H1 (cell line): ENCODE data around the gene STRN4. TPM values are rescaled to one million over a fixed set of nuclear protein-coding genes. Genes with fewer than 3 reads are reported as not detected.
A peak's percentile ranks its signal among the peaks of the same experiment; 100 is the strongest.

Experiments
- CTCF ChIA-PET: fragments of 300-600 bp; sonication (Branson Sonifier 250); formaldehyde crosslinking; loops from one replicate; lab custom pipeline; 2021; ENCODE audit not compliant: partially characterized antibody; lab: Charles Lee
- POLR2A ChIA-PET: fragments of 300-600 bp; sonication (Branson Sonifier 250); formaldehyde crosslinking; loops from one replicate; lab custom pipeline; 2021; ENCODE audit warnings: inconsistent platforms; ENCODE audit not compliant: partially characterized antibody; lab: Charles Lee
- DNase-seq, 2 experiments: peaks; one replicate each; pipeline versions ENCODE4 v3.0.0 to v3.0.0-alpha.2; 2010 to 2022; ENCODE audit warnings: low spot score in 2 of 2, low read depth in 1 of 2, mixed read lengths in 1 of 2
- FAIRE-seq: peaks from 2 replicates; lab custom pipeline; 2011; peaks lifted over from hg19 to GRCh38; lab: Jason Lieb, UNC
- H2AFZ ChIP-seq: 2 replicates; pipeline ENCODE4 v1.8.1; 2012; ENCODE audit warnings: low read length, inconsistent platforms
- H2AK5ac ChIP-seq: 2 replicates; pipeline ENCODE4 v1.6.1; 2013; ENCODE audit warnings: low read depth, low read length
- H2BK120ac ChIP-seq: replicated peaks from 2 replicates; pipeline ENCODE3; 2013; ENCODE audit warnings: low read depth, low read length, inconsistent platforms
- H2BK12ac ChIP-seq: 2 replicates; pipeline ENCODE4 v1.6.1; 2013; ENCODE audit warnings: low read depth, low read length
- H2BK15ac ChIP-seq: 2 replicates; pipeline ENCODE4 v1.6.1; 2013; ENCODE audit warnings: low read length
- H2BK20ac ChIP-seq: 2 replicates; pipeline ENCODE4 v1.6.1; 2013; ENCODE audit warnings: low read length
- H2BK5ac ChIP-seq: 2 replicates; pipeline ENCODE4 v1.6.1; 2013; ENCODE audit warnings: low read depth, low read length
- H3K14ac ChIP-seq: 2 replicates; pipeline ENCODE4 v1.6.1; 2013; ENCODE audit warnings: inconsistent platforms; ENCODE audit not compliant: insufficient read length
- H3K18ac ChIP-seq: 2 replicates; pipeline ENCODE4 v1.6.1; 2013; ENCODE audit warnings: low read length; ENCODE audit errors: extremely low read depth
- H3K23ac ChIP-seq: 2 replicates; pipeline ENCODE4 v1.6.1; 2013; ENCODE audit warnings: inconsistent platforms; ENCODE audit not compliant: insufficient read length
- H3K23me2 ChIP-seq: 2 replicates; pipeline ENCODE4 v1.6.1; 2013; ENCODE audit warnings: low read depth, low read length
- H3K27ac ChIP-seq: 2 replicates; pipeline ENCODE4 v1.6.1; 2011; ENCODE audit warnings: low read depth, low read length, inconsistent platforms
- H3K27me3 ChIP-seq, 4 experiments: replicated peaks in 1 of 4; 1 replicate in 1 of 4; 2 replicates in 3 of 4; pipeline versions ENCODE4 v1.6.1 to v1.8.1; 2011 to 2013; ENCODE audit warnings: low read length in 3 of 4, mild to moderate bottlenecking in 3 of 4, inconsistent platforms in 2 of 4, mixed read lengths in 2 of 4, moderate library complexity in 1 of 4; ENCODE audit not compliant: control insufficient read depth in 3 of 4, insufficient read depth in 3 of 4; ENCODE audit errors: extremely low read depth in 1 of 4
- H3K36me3 ChIP-seq, 4 experiments: 2 replicates each; pipeline versions ENCODE4 v1.6.1 to v1.8.1; 2011 to 2013; ENCODE audit warnings: mild to moderate bottlenecking in 4 of 4, low read length in 3 of 4, moderate library complexity in 2 of 4, control low read depth in 1 of 4, inconsistent platforms in 1 of 4; ENCODE audit not compliant: insufficient read depth in 4 of 4, control insufficient read depth in 2 of 4
- H3K4ac ChIP-seq: replicated peaks from 2 replicates; pipeline ENCODE3; 2013; ENCODE audit warnings: low read length, low read depth, mixed read lengths, inconsistent platforms; ENCODE audit not compliant: insufficient read length
- H3K4me1 ChIP-seq, 4 experiments: replicated peaks in 1 of 4; 1 replicate in 1 of 4; 2 replicates in 3 of 4; pipeline versions ENCODE4 v1.6.1 to v1.8.1; 2011 to 2013; ENCODE audit warnings: low read length in 3 of 4, inconsistent platforms in 2 of 4, mixed read lengths in 1 of 4; ENCODE audit not compliant: insufficient read depth in 4 of 4, control insufficient read depth in 3 of 4
- H3K4me2 ChIP-seq, 2 experiments: 2 replicates each; pipeline versions ENCODE4 v1.6.1 to v1.8.1; 2011 to 2013; ENCODE audit warnings: low read depth in 2 of 2, low read length in 2 of 2, control low read depth in 1 of 2, inconsistent platforms in 1 of 2, mild to moderate bottlenecking in 1 of 2; ENCODE audit not compliant: insufficient read depth in 1 of 2
- H3K4me3 ChIP-seq, 4 experiments: fragments of 200-600, 300-600 bp in 1 of 4; sonication (generic), shearing (Covaris generic), sonication (Bioruptor Twin) in 1 of 4; 2 replicates each; pipeline versions ENCODE4 v1.5.1 to v1.8.1; 2011 to 2016; ENCODE audit warnings: low read length in 4 of 4, low read depth in 3 of 4, control low read depth in 2 of 4, inconsistent platforms in 2 of 4, mild to moderate bottlenecking in 2 of 4, mixed read lengths in 1 of 4, moderate library complexity in 1 of 4; ENCODE audit not compliant: insufficient read depth in 2 of 4; ENCODE audit errors: extremely low read depth in 1 of 4
- H3K56ac ChIP-seq: replicated peaks from 2 replicates; pipeline ENCODE3; 2013; ENCODE audit warnings: low read depth, mild to moderate bottlenecking, mixed read lengths, low read length, inconsistent platforms; ENCODE audit not compliant: insufficient read length
- H3K79me1 ChIP-seq: 2 replicates; pipeline ENCODE4 v1.6.1; 2013; ENCODE audit warnings: low read depth, low read length, control low read depth
- H3K79me2 ChIP-seq, 2 experiments: 2 replicates each; pipeline versions ENCODE4 v1.6.1 to v1.8.1; 2012 to 2013; ENCODE audit warnings: low read length in 2 of 2, mild to moderate bottlenecking in 2 of 2, inconsistent platforms in 1 of 2; ENCODE audit not compliant: insufficient read depth in 2 of 2, control insufficient read depth in 1 of 2
- H3K9ac ChIP-seq, 4 experiments: replicated peaks in 1 of 4; 1 replicate in 1 of 4; 2 replicates in 3 of 4; pipeline versions ENCODE4 v1.6.1 to v1.8.1; 2011 to 2013; ENCODE audit warnings: low read depth in 3 of 4, low read length in 3 of 4, control low read depth in 2 of 4, mild to moderate bottlenecking in 2 of 4, moderate library complexity in 2 of 4, inconsistent platforms in 1 of 4; ENCODE audit errors: extremely low read depth in 1 of 4
- H3K9me3 ChIP-seq, 2 experiments: 2 replicates each; pipeline versions ENCODE4 v1.6.1 to v1.8.1; 2012 to 2013; ENCODE audit warnings: mild to moderate bottlenecking in 2 of 2, moderate library complexity in 2 of 2, control low read depth in 1 of 2, inconsistent platforms in 1 of 2, low read depth in 1 of 2, low read length in 1 of 2, mixed read lengths in 1 of 2; ENCODE audit not compliant: insufficient read depth in 2 of 2
- H4K20me1 ChIP-seq, 2 experiments: replicated peaks in 1 of 2; 2 replicates each; pipeline versions ENCODE3 to v1.8.1; 2011 to 2013; ENCODE audit warnings: inconsistent platforms in 2 of 2, low read length in 2 of 2, mild to moderate bottlenecking in 1 of 2; ENCODE audit not compliant: insufficient read depth in 2 of 2, control insufficient read depth in 1 of 2
- H4K5ac ChIP-seq: 2 replicates; pipeline ENCODE4 v1.6.1; 2013; ENCODE audit warnings: low read length, low read depth, mixed read lengths, inconsistent platforms; ENCODE audit not compliant: insufficient read length
- H4K8ac ChIP-seq: 2 replicates; pipeline ENCODE4 v1.8.0; 2013; ENCODE audit warnings: mild to moderate bottlenecking, moderate library complexity, low read length, inconsistent platforms; ENCODE audit not compliant: insufficient read depth; ENCODE audit errors: extremely low read depth
- H4K91ac ChIP-seq: replicated peaks from 2 replicates; pipeline ENCODE3; 2013; ENCODE audit warnings: low read length, mixed read lengths, inconsistent platforms; ENCODE audit not compliant: insufficient read length
- CHD2 ChIP-seq: IDR thresholded peaks from 2 replicates; pipeline ENCODE4 v1.6.1; 2012; ENCODE audit warnings: low read length, improper control_type of control experiment
- POLR2A ChIP-seq, 2 experiments: IDR thresholded peaks; 1 replicate in 1 of 2; 2 replicates in 1 of 2; pipeline ENCODE4 v1.6.1; 2011; ENCODE audit warnings: low read depth in 2 of 2, low read length in 2 of 2, mild to moderate bottlenecking in 2 of 2; ENCODE audit errors: control extremely low read depth in 1 of 2
- TAF1 ChIP-seq: IDR thresholded peaks from 2 replicates; pipeline ENCODE4 v1.6.1; 2011; ENCODE audit warnings: mild to moderate bottlenecking, low read depth, low read length
- TBP ChIP-seq: IDR thresholded peaks from 2 replicates; pipeline ENCODE4 v1.6.1; 2011; ENCODE audit warnings: low read depth, low read length, improper control_type of control experiment
- WGBS, 2 experiments: shearing (Covaris generic) in 1 of 2; methylation state at CpG; one replicate each; pipeline versions ENCODE4 v1.1.6 to v1.1.7; 2013 to 2015; ENCODE audit warnings: low lambda C conversion rate in 2 of 2, mixed read lengths in 2 of 2, inconsistent platforms in 1 of 2, low coverage in 1 of 2, missing lambda C conversion rate in 1 of 2; ENCODE audit not compliant: insufficient replicate concordance in 2 of 2, insufficient coverage in 1 of 2, insufficient read length in 1 of 2; ENCODE audit errors: extremely low coverage in 1 of 2, missing lambda C conversion rate in 1 of 2; 5-methylcytosine and 5-hydroxymethylcytosine counted together
- polyA plus RNA-seq, 7 experiments: library from polyadenylated mRNA; depleted of rRNA in 3 of 7; stranded (reverse) in 5 of 7; unstranded in 2 of 7; fragments of >200 nt in 5 of 7; fragments of 200-250 nt in 2 of 7; gene quantifications; 1 replicate in 5 of 7; 2 replicates in 1 of 7; 4 replicates in 1 of 7; pipeline versions ENCODE4 v1.2.1 to v1.2.3, GENCODE V29; 2011 to 2013; ENCODE audit warnings: missing spikeins in 2 of 7, mixed read lengths in 2 of 7
- total RNA-seq: library from RNA; stranded (reverse); fragmentation: NEBNext Ultra II Directional; extraction: Animal tissue kit (Norgen Biotek cat#: 25700); gene quantifications from 2 replicates; pipeline ENCODE4 v1.2.1, GENCODE V29; 2021

The STRN4 gene
- total and polyA plus RNA-seq, 2 of the 8 experiments (the other 6 are each of a cell fraction or from before 2014, with no cell fraction given): 120 to 187 TPM

DNA sequence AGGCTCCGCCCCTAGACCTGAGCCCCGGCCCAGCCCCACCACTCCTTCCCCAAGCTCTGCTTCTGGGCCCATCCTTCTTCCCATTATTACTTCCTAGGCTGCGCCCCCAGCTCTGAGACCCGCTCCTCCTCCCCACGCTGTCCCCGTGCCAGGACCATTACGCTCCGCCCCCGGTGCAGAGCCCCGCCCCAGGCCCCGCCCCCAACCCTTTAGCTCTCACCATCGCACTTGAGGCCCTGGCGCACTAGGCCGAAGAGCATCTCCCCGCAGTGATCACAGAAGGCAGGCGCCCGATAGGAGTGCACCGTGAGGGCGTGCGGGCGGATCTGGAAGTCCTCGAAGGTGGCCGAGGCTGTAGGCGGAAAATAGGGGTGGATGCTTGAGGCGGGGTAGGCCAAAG, 35.6 kb downstream of the STRN4 start:
- no peak for FAIRE-seq
- H2BK120ac ChIP-seq: no peak overlapping the region
- H3K14ac ChIP-seq: no peak overlapping the region
- H4K8ac ChIP-seq: no peak overlapping the region
- 72% methylated on average over 15 of the region's 25 CpGs; no CpG with 5 or more reads in 1 of the 2 experiments for WGBS, 2 experiments
- H2BK12ac ChIP-seq: no peak overlapping the region
- H3K56ac ChIP-seq: no peak overlapping the region
- ChIA-PET POLR2A (interaction anchor here (0.7 to 2.3 kb wide), 12 partner anchors 9 to 78 kb away, joined by 3 to 8 read pairs (median 3); partner anchors contain the start of genes FKRP and SLC1A5), CTCF (interaction anchor here (0.6 to 7.5 kb wide), 10 partner anchors 11 to 1335 kb away, joined by 3 to 46 read pairs (median 4); no protein-coding TSS in a partner anchor)
- H4K5ac ChIP-seq: no peak overlapping the region
- peaks cover 0 to 2% of the 10 kb centered on the region in 2 experiments for H4K20me1 ChIP-seq
- no peak overlapping the region for H3K23ac ChIP-seq
- H3K4me1 ChIP-seq: peaks cover 0 to 9% (median 5%) of the 10 kb centered on the region in 4 experiments; a peak in 4 of 7 replicates
- peaks cover 6% of the 10 kb centered on the region; the same call in 1 of the 2 replicates for H3K23me2 ChIP-seq
- no peak overlapping the region for H2BK20ac ChIP-seq
- H3K79me1 ChIP-seq: no peaks in the 10 kb centered on the region
- no peak overlapping the region for H2BK15ac ChIP-seq
- H3K4me3 ChIP-seq: no peak overlapping the region
- H3K27ac ChIP-seq: no peak overlapping the region
- H3K79me2 ChIP-seq: peaks cover 0 to 16% of the 10 kb centered on the region in 2 experiments; a peak in 2 of 4 replicates
- no peak overlapping the region for H3K4ac ChIP-seq
- no peak overlapping the region for H2AK5ac ChIP-seq
- H3K4me2 ChIP-seq: no peak overlapping the region
- H2AFZ ChIP-seq: no peak overlapping the region
- peak; percentile 65; the same call in 1 of the 2 replicates for TF ChIP-seq TAF1
- peak; percentile 71; the same call in 1 of the 2 replicates for TF ChIP-seq TBP
- TF ChIP-seq CHD2: no peak
- TF ChIP-seq POLR2A (IDR thresholded peaks at IDR 0.05; ENCODE audit: control extremely low read depth in 1 of 2, low read depth in 2 of 2, low read length in 2 of 2): peak in 1 of 2 experiments; percentile 64; a peak in 1 of 3 replicates
- TF ChIP-seq, all 59 proteins: peak for 3
- Histone ChIP-seq H4K91ac (no peak overlapping the region), H3K9me3 (no peaks in the 10 kb centered on the region), H2BK5ac (0 out of 2 replicates have a peak overlapping the region, but pooled peaks have one; percentile 15), H3K27me3 (no peaks in the 10 kb centered on the region), H3K18ac (no peak overlapping the region), H3K9ac (no peak overlapping the region), H3K36me3 (peaks cover 0 to 25% (median 6%) of the 10 kb centered on the region in 4 experiments; a peak in 5 of 8 replicates)
- DNase-seq: peak; percentile 78 to 80
